Nephron (organoid): Measurements from ENCODE around the gene AHSA1.

Source experiments
- H3K27ac Mint-ChIP-seq, 3 experiments: 2 replicates each; pipeline ENCODE4 v1.8.0; 2020; ENCODE audit warnings: mixed read lengths in 3 of 3, mild to moderate bottlenecking in 2 of 3, moderate library complexity in 1 of 3
- H3K27me3 Mint-ChIP-seq: 2 replicates; pipeline ENCODE4 v1.8.0; 2021; ENCODE audit warnings: low read depth, mild to moderate bottlenecking, moderate library complexity, mixed read lengths
- H3K36me3 Mint-ChIP-seq: 2 replicates; pipeline ENCODE4 v1.8.0; 2020; ENCODE audit warnings: low read depth, mixed read lengths
- H3K4me1 Mint-ChIP-seq: 2 replicates; pipeline ENCODE4 v1.8.0; 2020; ENCODE audit warnings: mixed read lengths
- H3K4me3 Mint-ChIP-seq, 3 experiments: 2 replicates each; pipeline ENCODE4 v1.8.0; 2020; ENCODE audit warnings: mild to moderate bottlenecking in 3 of 3, mixed read lengths in 3 of 3, moderate library complexity in 2 of 3
- H3K9me3 Mint-ChIP-seq: 2 replicates; pipeline ENCODE4 v1.8.0; 2020; ENCODE audit warnings: mixed read lengths
- CTCF ChIP-seq, 3 experiments: fragments of 200-600 bp; sonication (generic); IDR thresholded peaks; one replicate each; pipeline ENCODE4 v1.5.0; 2021; ENCODE audit warnings: antibody characterized with exemption in 3 of 3; ENCODE audit not compliant: unreplicated experiment in 3 of 3

Gene AHSA1

DNA sequence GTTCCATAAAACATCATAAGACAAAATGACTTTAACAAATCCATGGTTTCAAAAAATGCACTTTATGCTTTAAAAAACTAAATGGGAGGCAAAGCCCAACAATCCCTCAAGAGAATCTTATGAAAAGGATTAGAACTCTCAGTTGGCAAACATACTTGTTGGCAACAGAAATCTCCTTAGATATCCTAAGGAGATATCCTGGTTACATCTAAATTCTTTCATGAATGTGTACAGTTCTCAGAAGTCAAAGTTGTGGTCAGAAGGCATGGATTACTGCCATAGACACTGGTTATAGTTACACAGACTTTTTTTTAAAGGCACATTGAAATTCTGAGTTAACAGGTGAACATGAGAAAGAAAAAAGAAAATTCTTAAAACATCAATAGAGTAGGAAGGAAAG lies 58.2 kb downstream of the AHSA1 start:
- H3K27ac Mint-ChIP-seq, result no peak overlapping the region
- H3K36me3 Mint-ChIP-seq, result peaks cover 64% of the 10 kb centered on the region
- no peaks in the 10 kb centered on the region for H3K27me3 Mint-ChIP-seq
- no peak overlapping the region for H3K4me3 Mint-ChIP-seq
- TF ChIP-seq CTCF (IDR thresholded peaks at IDR 0.05; ENCODE audit: unreplicated experiment in 3 of 3), result no peak
- no peaks in the 10 kb centered on the region for H3K4me1 Mint-ChIP-seq
- H3K9me3 Mint-ChIP-seq, result no peaks in the 10 kb centered on the region
